Type B pancreatic cell (in vitro differentiated cells): Measurements from ENCODE around the gene GATD1. TPM values are rescaled to one million over a fixed set of nuclear protein-coding genes. Genes with fewer than 3 reads are reported as not detected.
"Not testable (repeated sequence)": the region's sequence is repeated elsewhere in the genome, so short reads cannot be mapped to it uniquely, and the experiment has no call there.

Source experiments
- DNase-seq: peaks from one replicate; pipeline ENCODE4 v3.0.0; 2021; ENCODE audit warnings: mixed read lengths; ENCODE audit not compliant: unreplicated experiment; ENCODE audit errors: extremely low spot score
- H3K27ac Mint-ChIP-seq: 2 replicates; pipeline ENCODE4 v1.8.0; 2021; ENCODE audit warnings: mild to moderate bottlenecking, mixed read lengths
- H3K27me3 Mint-ChIP-seq: 2 replicates; pipeline ENCODE4 v1.8.0; 2021; ENCODE audit warnings: mixed read lengths
- H3K36me3 Mint-ChIP-seq: 2 replicates; pipeline ENCODE4 v1.8.0; 2021; ENCODE audit warnings: mixed read lengths
- H3K4me1 Mint-ChIP-seq: one replicate; pipeline ENCODE4 v1.8.0; 2021; ENCODE audit warnings: mixed read lengths; ENCODE audit not compliant: unreplicated experiment
- H3K4me3 Mint-ChIP-seq: 2 replicates; pipeline ENCODE4 v1.8.0; 2021; ENCODE audit warnings: mild to moderate bottlenecking, mixed read lengths
- H3K9me3 Mint-ChIP-seq: 2 replicates; pipeline ENCODE4 v1.8.0; 2021; ENCODE audit warnings: mixed read lengths
- CTCF ChIP-seq: fragments of 200-600 bp; sonication (generic); conservative IDR thresholded peaks from 2 replicates; pipeline ENCODE4 v1.5.0; 2021; ENCODE audit warnings: antibody characterized with exemption, mild to moderate bottlenecking
- total RNA-seq: library from RNA; stranded (reverse); gene quantifications from 2 replicates; pipeline ENCODE4 v1.2.1, GENCODE V29; 2021; ENCODE audit warnings: low replicate concordance

Gene GATD1
- total RNA-seq, 1 donor from 2014 or later, result 80.1 TPM

GRCh38 chr11:746289-747157 is 30.8 kb downstream of the GATD1 start:
- Mint-ChIP-seq H3K27ac (peak overlapping the region; percentile 96), H3K36me3 (no peaks in the 10 kb centered on the region), H3K4me1 (peaks cover 16% of the 10 kb centered on the region), H3K27me3 (no peaks in the 10 kb centered on the region), H3K4me3 (peak overlapping the region; percentile 94), H3K9me3 (no peaks in the 10 kb centered on the region)
- TF ChIP-seq CTCF, result no peak
- DNase-seq, result no peak

- Mint-ChIP-seq H3K27ac (no peak overlapping the region), H3K36me3 (no peaks in the 10 kb centered on the region), H3K9me3 (no peaks in the 10 kb centered on the region), H3K27me3 (no peaks in the 10 kb centered on the region), H3K4me3 (peak overlapping the region; percentile 30), H3K4me1 (peaks cover 16% of the 10 kb centered on the region)
- DNase-seq, result no peak
- no peak for TF ChIP-seq CTCF
Measured at GRCh38 chr11:745428-745827, 31.9 kb downstream of the GATD1 start.

- TF ChIP-seq CTCF, result no peak
- Mint-ChIP-seq H3K4me3 (no peak overlapping the region), H3K27ac (no peak overlapping the region), H3K9me3 (no peaks in the 10 kb centered on the region), H3K36me3 (no peaks in the 10 kb centered on the region), H3K27me3 (peaks cover under 1% of the 10 kb centered on the region), H3K4me1 (peaks cover 13% of the 10 kb centered on the region)
- no peak for DNase-seq
Measured at GRCh38 chr11:742571-743201, 34.6 kb downstream of the GATD1 start.

GRCh38 chr11:742156-742546 is 35.1 kb downstream of the GATD1 start:
- H3K36me3 Mint-ChIP-seq, result no peaks in the 10 kb centered on the region
- DNase-seq, result no peak
- H3K4me3 Mint-ChIP-seq, result no peak overlapping the region
- peaks cover 5% of the 10 kb centered on the region for H3K27me3 Mint-ChIP-seq
- no peaks in the 10 kb centered on the region for H3K9me3 Mint-ChIP-seq
- no peak overlapping the region for H3K27ac Mint-ChIP-seq
- peaks cover 19% of the 10 kb centered on the region for H3K4me1 Mint-ChIP-seq
- no peak for TF ChIP-seq CTCF

GRCh38 chr11:737899-738298 is 39.4 kb downstream of the GATD1 start:
- not testable (repeated sequence) for DNase-seq, H3K9me3 Mint-ChIP-seq, H3K36me3 Mint-ChIP-seq
- H3K4me1 Mint-ChIP-seq, result peaks cover 12% of the 10 kb centered on the region
- peak overlapping the region; percentile 98 for H3K27ac Mint-ChIP-seq
- H3K27me3 Mint-ChIP-seq, result peaks cover 10% of the 10 kb centered on the region
- peak overlapping the region; percentile 86 for H3K4me3 Mint-ChIP-seq

GRCh38 chr11:737366-737765 is 39.9 kb downstream of the GATD1 start:
- DNase-seq, result no peak
- H3K4me3 Mint-ChIP-seq, result peak overlapping the region; percentile 86
- peaks cover 3% of the 10 kb centered on the region for H3K36me3 Mint-ChIP-seq
- peaks cover 12% of the 10 kb centered on the region for H3K4me1 Mint-ChIP-seq
- no peaks in the 10 kb centered on the region for H3K9me3 Mint-ChIP-seq
- TF ChIP-seq CTCF, result no peak
- peak overlapping the region; percentile 98 for H3K27ac Mint-ChIP-seq
- H3K27me3 Mint-ChIP-seq, result peaks cover 10% of the 10 kb centered on the region

- H3K27me3 Mint-ChIP-seq, result peaks cover 13% of the 10 kb centered on the region
- H3K36me3 Mint-ChIP-seq, H3K9me3 Mint-ChIP-seq, DNase-seq: not testable (repeated sequence)
- peak overlapping the region; percentile 78 for H3K27ac Mint-ChIP-seq
- H3K4me3 Mint-ChIP-seq, result peak overlapping the region; percentile 39
- peaks cover 16% of the 10 kb centered on the region for H3K4me1 Mint-ChIP-seq
Measured at GRCh38 chr11:734541-734940, 42.7 kb downstream of the GATD1 start.
